IMR-90 (cell line): ENCODE measurements around the gene DUOX1. TPM values are rescaled to one million over a fixed set of nuclear protein-coding genes. Genes with fewer than 3 reads are reported as not detected.

ENCODE experiments used
- ATAC-seq: fragments of 200-7000 bp; cut with Tn5 transposase; 2 replicates; pipeline ENCODE4 v1.9.1; 2020; ENCODE audit warnings: low read depth, mild to moderate bottlenecking, moderate library complexity
- BruUV-seq: library from RNA; stranded (reverse); fragments of 400-500 nt; replicated peaks from 2 replicates; lab custom pipeline; 2021; lab: Mats Ljungman, UMichigan
- CTCF ChIA-PET: fragments of 300-600 bp; formaldehyde crosslinking; extraction: SDS; loops from one replicate; lab custom pipeline; 2021; ENCODE audit warnings: antibody characterized with exemption; lab: Yijun Ruan, JAX
- POLR2A ChIA-PET: fragments of 300-600 bp; sonication (Branson Sonifier 250); formaldehyde crosslinking; loops from one replicate; lab custom pipeline; 2022; ENCODE audit warnings: antibody characterized with exemption; ENCODE audit not compliant: unreplicated experiment; lab: Charles Lee
- DNase-seq: peaks from one replicate; pipeline ENCODE4 v3.0.0; 2013
- H2AFZ ChIP-seq: replicated peaks from 2 replicates; pipeline ENCODE3; 2013; ENCODE audit warnings: low read length, mild to moderate bottlenecking; ENCODE audit not compliant: poor library complexity
- H2AK5ac ChIP-seq: 2 replicates; pipeline ENCODE4 v1.6.1; 2013; ENCODE audit warnings: low read depth, low read length, inconsistent platforms
- H2AK9ac ChIP-seq: replicated peaks from 2 replicates; pipeline ENCODE3; 2013; ENCODE audit warnings: mild to moderate bottlenecking, low read depth, low read length, moderate library complexity; ENCODE audit not compliant: poor library complexity
- H2BK120ac ChIP-seq: 2 replicates; pipeline ENCODE4 v1.6.1; 2013; ENCODE audit warnings: low read depth, low read length, inconsistent platforms
- H2BK15ac ChIP-seq: 3 replicates; pipeline ENCODE4 v1.6.1; 2013; ENCODE audit warnings: low read depth, low read length, inconsistent platforms
- H2BK20ac ChIP-seq: 2 replicates; pipeline ENCODE4 v1.6.1; 2013; ENCODE audit warnings: low read depth, mild to moderate bottlenecking, inconsistent platforms, low read length, moderate library complexity
- H2BK5ac ChIP-seq: 2 replicates; pipeline ENCODE4 v1.6.1; 2013; ENCODE audit warnings: mild to moderate bottlenecking, low read depth, low read length, inconsistent platforms; ENCODE audit not compliant: poor library complexity, severe bottlenecking
- H3K14ac ChIP-seq: replicated peaks from 2 replicates; pipeline ENCODE4 v1.6.1; 2013; ENCODE audit warnings: low read depth, low read length, inconsistent platforms
- H3K18ac ChIP-seq: 2 replicates; pipeline ENCODE4 v1.6.1; 2013; ENCODE audit warnings: low read depth, low read length, control low read depth
- H3K23ac ChIP-seq: 2 replicates; pipeline ENCODE4 v1.6.1; 2013; ENCODE audit warnings: low read depth, low read length, inconsistent platforms
- H3K27ac ChIP-seq: 2 replicates; pipeline ENCODE4 v1.5.1; 2013; ENCODE audit warnings: mild to moderate bottlenecking, control low read depth, low read length; ENCODE audit not compliant: insufficient read depth
- H3K27me3 ChIP-seq: 2 replicates; pipeline ENCODE4 v1.6.1; 2013; ENCODE audit warnings: low read length; ENCODE audit not compliant: control insufficient read depth, insufficient read depth
- H3K36me3 ChIP-seq: 2 replicates; pipeline ENCODE4 v1.6.1; 2013; ENCODE audit warnings: low read length, mixed read lengths; ENCODE audit not compliant: control insufficient read depth, insufficient read depth
- H3K4ac ChIP-seq: 2 replicates; pipeline ENCODE4 v1.6.1; 2013; ENCODE audit warnings: low read depth, low read length, inconsistent platforms
- H3K4me1 ChIP-seq: 2 replicates; pipeline ENCODE4 v1.6.1; 2013; ENCODE audit warnings: low read length, mixed read lengths; ENCODE audit not compliant: control insufficient read depth, insufficient read depth
- H3K4me2 ChIP-seq: 2 replicates; pipeline ENCODE4 v1.6.1; 2013; ENCODE audit warnings: low read depth, mild to moderate bottlenecking, control low read depth, low read length, moderate library complexity
- H3K4me3 ChIP-seq: 2 replicates; pipeline ENCODE4 v1.5.1; 2013; ENCODE audit warnings: low read depth, mild to moderate bottlenecking, control low read depth, low read length, moderate library complexity; ENCODE audit not compliant: insufficient read depth
- H3K56ac ChIP-seq: 2 replicates; pipeline ENCODE4 v1.6.1; 2013; ENCODE audit warnings: low read length, inconsistent platforms; ENCODE audit not compliant: insufficient read depth; ENCODE audit errors: extremely low read depth
- H3K79me1 ChIP-seq, 2 experiments: 2 replicates each; pipeline ENCODE4 v1.6.1; 2013; ENCODE audit warnings: low read length in 2 of 2, inconsistent platforms in 1 of 2, low read depth in 1 of 2
- H3K9ac ChIP-seq: 2 replicates; pipeline ENCODE4 v1.6.1; 2013; ENCODE audit warnings: low read depth, low read length, control low read depth
- H3K9me1 ChIP-seq: 2 replicates; pipeline ENCODE4 v1.6.1; 2013; ENCODE audit warnings: low read length, inconsistent platforms; ENCODE audit not compliant: insufficient read depth
- H3K9me3 ChIP-seq: 2 replicates; pipeline ENCODE4 v1.6.1; 2013; ENCODE audit warnings: low read length; ENCODE audit not compliant: control insufficient read depth, insufficient read depth
- H4K20me1 ChIP-seq: 2 replicates; pipeline ENCODE4 v1.6.1; 2013; ENCODE audit warnings: low read length, inconsistent platforms; ENCODE audit not compliant: insufficient read depth
- H4K5ac ChIP-seq: 2 replicates; pipeline ENCODE4 v1.6.1; 2013; ENCODE audit warnings: mild to moderate bottlenecking, low read depth, low read length, control low read depth
- H4K8ac ChIP-seq, 2 experiments: 2 replicates each; pipeline ENCODE4 v1.6.1; 2013; ENCODE audit warnings: low read depth in 2 of 2, low read length in 2 of 2, control low read depth in 1 of 2, inconsistent platforms in 1 of 2
- H4K91ac ChIP-seq: 2 replicates; pipeline ENCODE4 v1.6.1; 2013; ENCODE audit warnings: low read depth, low read length, inconsistent platforms; ENCODE audit not compliant: insufficient read depth
- MAZ ChIP-seq: IDR thresholded peaks from 2 replicates; pipeline ENCODE4 v1.6.1; 2012; ENCODE audit warnings: low read depth, mild to moderate bottlenecking, low read length, improper control_type of control experiment, moderate library complexity, borderline replicate concordance
- MXI1 ChIP-seq: IDR thresholded peaks from 2 replicates; pipeline ENCODE4 v1.6.1; 2012; ENCODE audit warnings: low read depth, mild to moderate bottlenecking, low read length, moderate library complexity, borderline replicate concordance
- POLR2A ChIP-seq: IDR thresholded peaks from 2 replicates; pipeline ENCODE4 v1.6.1; 2012; ENCODE audit warnings: mild to moderate bottlenecking, low read depth, low read length
- RAD21 ChIP-seq: IDR thresholded peaks from 2 replicates; pipeline ENCODE4 v1.6.1; 2012; ENCODE audit warnings: low read length, improper control_type of control experiment
- RCOR1 ChIP-seq: IDR thresholded peaks from 2 replicates; pipeline ENCODE4 v1.6.1; 2012; ENCODE audit warnings: mild to moderate bottlenecking, low read length, improper control_type of control experiment; ENCODE audit not compliant: insufficient replicate concordance
- RFX5 ChIP-seq: IDR thresholded peaks from 2 replicates; pipeline ENCODE4 v1.8.0; 2012; ENCODE audit warnings: low read depth, mild to moderate bottlenecking, low read length, moderate library complexity
- WGBS, 2 experiments: methylation state at CpG; one replicate each; pipeline versions ENCODE4 v1.1.5 to v1.1.7; 2013; ENCODE audit warnings: missing lambda C conversion rate in 2 of 2; ENCODE audit not compliant: insufficient read length in 1 of 2; ENCODE audit errors: extremely low coverage in 2 of 2; 5-methylcytosine and 5-hydroxymethylcytosine counted together
- dilution Hi-C: fragments of 300-500 bp; cut with HindIII; formaldehyde crosslinking; loops from one replicate; pipeline ENCODE4 v1.14.3; 2018; ENCODE audit warnings: low sequenced_read_pairs; ENCODE audit not compliant: unreplicated experiment
- in situ Hi-C: fragments of 300-500 bp; cut with MboI; formaldehyde crosslinking; loops from 3 replicates; pipeline ENCODE4 v1.14.3; 2019; ENCODE audit warnings: low sequenced_read_pairs, inconsistent platforms, mixed read lengths
- intact Hi-C: fragments of 100-400 bp; cut with micrococcal nuclease; formaldehyde crosslinking; loops from 2 replicates; pipeline ENCODE4 v1.10.0; 2022
- polyA plus RNA-seq, 3 experiments: library from polyadenylated mRNA; depleted of rRNA; stranded (reverse); fragments of >200 nt; gene quantifications; 2 replicates each; pipeline ENCODE4 v1.2.3, GENCODE V29; 2012; ENCODE audit warnings: low replicate concordance in 1 of 3
- total RNA-seq: library from RNA; depleted of rRNA; stranded (reverse); fragments of >200 nt; gene quantifications from 2 replicates; pipeline ENCODE4 v1.2.3, GENCODE V29; 2012
- TF ChIP-seq, protein P1 (sequence below): fragments of 150-350 bp; IDR thresholded peaks from 2 replicates; pipeline ENCODE4 v1.6.1; 2017; ENCODE audit warnings: mild to moderate bottlenecking, antibody characterized with exemption, low read length, low read depth
- TF ChIP-seq, protein P2 (sequence below): conservative IDR thresholded peaks from 2 replicates; pipeline ENCODE4 v1.5.1; 2012; ENCODE audit warnings: mild to moderate bottlenecking, low read depth, low read length, improper control_type of control experiment

Gene DUOX1
- total and polyA plus RNA-seq, 2 of the 4 experiments (the other 2 are of a cell fraction): not detected

DNA sequence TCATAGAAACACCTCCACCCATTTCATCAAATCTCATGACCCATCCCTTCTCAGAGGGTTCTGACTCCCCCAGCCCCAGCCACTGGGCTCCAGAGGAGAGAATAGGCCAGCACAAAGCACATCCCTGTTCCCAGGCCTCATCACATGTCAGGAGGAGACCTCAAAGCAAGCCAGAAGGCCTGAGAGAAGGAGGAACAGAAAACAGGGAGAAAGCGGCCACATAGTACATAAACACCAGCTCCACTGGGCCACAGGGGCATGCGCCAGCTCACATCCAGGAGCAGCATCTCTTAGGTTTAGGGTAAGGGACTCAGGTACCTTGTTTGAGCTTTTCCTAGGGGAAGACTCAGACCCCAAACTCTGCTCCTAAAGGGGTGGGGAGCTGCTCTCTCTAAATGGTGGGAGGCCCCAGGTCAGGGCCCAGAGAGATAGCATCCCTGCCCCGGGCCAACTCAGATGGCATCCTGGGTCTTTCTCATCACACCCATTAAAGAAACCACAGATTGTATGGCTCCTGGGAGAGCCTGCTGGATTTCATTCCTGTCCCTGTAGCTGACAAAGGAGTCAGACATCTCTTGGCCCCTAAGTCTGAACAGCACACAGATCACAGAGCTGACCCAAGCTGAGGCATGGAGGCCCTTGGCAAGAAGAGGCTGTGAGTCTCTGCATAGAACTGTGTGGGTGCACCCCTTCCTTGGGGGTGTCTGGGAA, 55.4 kb downstream of the DUOX1 start:
- Histone ChIP-seq H3K4me2 (no peak overlapping the region; the same call in 1 of the 2 replicates), H4K91ac (no peak overlapping the region), H4K20me1 (no peaks in the 10 kb centered on the region), H4K5ac (no peak overlapping the region), H3K56ac (no peak overlapping the region), H3K18ac (no peak overlapping the region), H3K79me1 (no peaks in the 10 kb centered on the region), H2BK5ac (no peak overlapping the region), H4K8ac (no peak overlapping the region), H2BK20ac (no peak overlapping the region), H2AK9ac (no peak overlapping the region), H3K27me3 (peaks cover 4% of the 10 kb centered on the region), H3K4me1 (peaks cover 8% of the 10 kb centered on the region), H3K27ac (no peak overlapping the region), H2AK5ac (no peak overlapping the region), H2AFZ (no peak overlapping the region), H3K14ac (no peak overlapping the region), H3K23ac (no peak overlapping the region), H3K36me3 (no peaks in the 10 kb centered on the region), H3K9ac (no peak overlapping the region), H3K4ac (no peak overlapping the region), H3K4me3 (no peak overlapping the region), H2BK15ac (no peak overlapping the region), H3K9me1 (peaks cover 12% of the 10 kb centered on the region; the same call in 1 of the 2 replicates), H3K9me3 (no peaks in the 10 kb centered on the region), H2BK120ac (no peak overlapping the region)
- intact Hi-C loops: no loop called here
- ATAC-seq (no peak), DNase-seq (no peak)
- no TSS peak for BruUV-seq
- ChIA-PET POLR2A (no interaction called here), CTCF (no interaction called here)
- in situ Hi-C loops: loop anchor here (25.0 kb wide), 1 partner anchor 427 kb away; no protein-coding TSS in a partner anchor
- dilution Hi-C loops: no loop called here
- no CpG with 5 or more reads among the region's 3 CpGs for WGBS, 2 experiments
- TF ChIP-seq, protein P1, sequence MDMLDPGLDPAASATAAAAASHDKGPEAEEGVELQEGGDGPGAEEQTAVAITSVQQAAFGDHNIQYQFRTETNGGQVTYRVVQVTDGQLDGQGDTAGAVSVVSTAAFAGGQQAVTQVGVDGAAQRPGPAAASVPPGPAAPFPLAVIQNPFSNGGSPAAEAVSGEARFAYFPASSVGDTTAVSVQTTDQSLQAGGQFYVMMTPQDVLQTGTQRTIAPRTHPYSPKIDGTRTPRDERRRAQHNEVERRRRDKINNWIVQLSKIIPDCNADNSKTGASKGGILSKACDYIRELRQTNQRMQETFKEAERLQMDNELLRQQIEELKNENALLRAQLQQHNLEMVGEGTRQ: no peak
- TF ChIP-seq, protein P2, sequence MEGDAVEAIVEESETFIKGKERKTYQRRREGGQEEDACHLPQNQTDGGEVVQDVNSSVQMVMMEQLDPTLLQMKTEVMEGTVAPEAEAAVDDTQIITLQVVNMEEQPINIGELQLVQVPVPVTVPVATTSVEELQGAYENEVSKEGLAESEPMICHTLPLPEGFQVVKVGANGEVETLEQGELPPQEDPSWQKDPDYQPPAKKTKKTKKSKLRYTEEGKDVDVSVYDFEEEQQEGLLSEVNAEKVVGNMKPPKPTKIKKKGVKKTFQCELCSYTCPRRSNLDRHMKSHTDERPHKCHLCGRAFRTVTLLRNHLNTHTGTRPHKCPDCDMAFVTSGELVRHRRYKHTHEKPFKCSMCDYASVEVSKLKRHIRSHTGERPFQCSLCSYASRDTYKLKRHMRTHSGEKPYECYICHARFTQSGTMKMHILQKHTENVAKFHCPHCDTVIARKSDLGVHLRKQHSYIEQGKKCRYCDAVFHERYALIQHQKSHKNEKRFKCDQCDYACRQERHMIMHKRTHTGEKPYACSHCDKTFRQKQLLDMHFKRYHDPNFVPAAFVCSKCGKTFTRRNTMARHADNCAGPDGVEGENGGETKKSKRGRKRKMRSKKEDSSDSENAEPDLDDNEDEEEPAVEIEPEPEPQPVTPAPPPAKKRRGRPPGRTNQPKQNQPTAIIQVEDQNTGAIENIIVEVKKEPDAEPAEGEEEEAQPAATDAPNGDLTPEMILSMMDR: no peak
- TF ChIP-seq RCOR1: no peak
- TF ChIP-seq MXI1: no peak
- no peak for TF ChIP-seq POLR2A
- TF ChIP-seq RFX5: no peak
- no peak for TF ChIP-seq MAZ
- TF ChIP-seq RAD21: no peak
